Omental fat pad (tissue), 4 donors: ENCODE measurements around the gene ERCC2. TPM values are rescaled to one million over a fixed set of nuclear protein-coding genes. Genes with fewer than 3 reads are reported as not detected.
"Not testable (repeated sequence)": the region's sequence is repeated elsewhere in the genome, so short reads cannot be mapped to it uniquely, and the experiment has no call there.

Source experiments
- ATAC-seq: fragments of 150-250 bp; one replicate; pipeline ENCODE4 v1.9.1; 2016; ENCODE audit warnings: mild to moderate bottlenecking, moderate library complexity; ENCODE audit not compliant: low FRiP score
- DNase-seq: peaks from one replicate; pipeline ENCODE4 v3.0.0-alpha.2; 2019; ENCODE audit warnings: low spot score
- total RNA-seq, 4 donors: library from RNA; depleted of rRNA; stranded (reverse); fragments of >200 nt; gene quantifications; one replicate each; pipeline ENCODE4 v1.1.0, GENCODE V29; 2016
- TF ChIP-seq, protein P1 (sequence below), 3 donors: fragments of 450-650 bp; IDR thresholded peaks; one replicate each; pipeline ENCODE4 v1.5.1; 2016 to 2017; ENCODE audit warnings: antibody characterized with exemption in 3 of 3, mild to moderate bottlenecking in 3 of 3, moderate library complexity in 2 of 3

Gene ERCC2
- total RNA-seq, 4 donors from 2014 or later, result 7.1 to 11.2 (median 8.4) TPM

DNA sequence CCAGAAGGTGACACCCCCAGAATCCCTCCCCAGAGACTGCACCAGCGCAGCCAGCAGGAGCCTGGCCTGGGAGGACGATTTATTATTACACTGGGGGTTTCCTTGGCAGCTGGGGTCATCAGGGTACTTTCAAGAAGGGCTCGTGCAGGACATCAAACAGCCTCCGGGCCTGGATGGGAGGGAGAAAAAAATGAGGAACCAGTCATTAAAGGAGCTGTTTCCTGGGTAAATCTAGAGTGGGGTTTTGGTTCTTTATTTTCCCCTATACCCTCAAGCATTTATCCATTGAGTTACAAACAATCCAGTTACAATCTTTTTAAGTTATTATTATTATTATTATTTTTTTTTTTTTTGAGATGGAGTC is 39.2 kb upstream of the ERCC2 start:
- TF ChIP-seq, protein P1, sequence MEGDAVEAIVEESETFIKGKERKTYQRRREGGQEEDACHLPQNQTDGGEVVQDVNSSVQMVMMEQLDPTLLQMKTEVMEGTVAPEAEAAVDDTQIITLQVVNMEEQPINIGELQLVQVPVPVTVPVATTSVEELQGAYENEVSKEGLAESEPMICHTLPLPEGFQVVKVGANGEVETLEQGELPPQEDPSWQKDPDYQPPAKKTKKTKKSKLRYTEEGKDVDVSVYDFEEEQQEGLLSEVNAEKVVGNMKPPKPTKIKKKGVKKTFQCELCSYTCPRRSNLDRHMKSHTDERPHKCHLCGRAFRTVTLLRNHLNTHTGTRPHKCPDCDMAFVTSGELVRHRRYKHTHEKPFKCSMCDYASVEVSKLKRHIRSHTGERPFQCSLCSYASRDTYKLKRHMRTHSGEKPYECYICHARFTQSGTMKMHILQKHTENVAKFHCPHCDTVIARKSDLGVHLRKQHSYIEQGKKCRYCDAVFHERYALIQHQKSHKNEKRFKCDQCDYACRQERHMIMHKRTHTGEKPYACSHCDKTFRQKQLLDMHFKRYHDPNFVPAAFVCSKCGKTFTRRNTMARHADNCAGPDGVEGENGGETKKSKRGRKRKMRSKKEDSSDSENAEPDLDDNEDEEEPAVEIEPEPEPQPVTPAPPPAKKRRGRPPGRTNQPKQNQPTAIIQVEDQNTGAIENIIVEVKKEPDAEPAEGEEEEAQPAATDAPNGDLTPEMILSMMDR (IDR thresholded peaks at IDR 0.05), result no peak
- ATAC-seq, result no peak
- no peak for DNase-seq

DNA sequence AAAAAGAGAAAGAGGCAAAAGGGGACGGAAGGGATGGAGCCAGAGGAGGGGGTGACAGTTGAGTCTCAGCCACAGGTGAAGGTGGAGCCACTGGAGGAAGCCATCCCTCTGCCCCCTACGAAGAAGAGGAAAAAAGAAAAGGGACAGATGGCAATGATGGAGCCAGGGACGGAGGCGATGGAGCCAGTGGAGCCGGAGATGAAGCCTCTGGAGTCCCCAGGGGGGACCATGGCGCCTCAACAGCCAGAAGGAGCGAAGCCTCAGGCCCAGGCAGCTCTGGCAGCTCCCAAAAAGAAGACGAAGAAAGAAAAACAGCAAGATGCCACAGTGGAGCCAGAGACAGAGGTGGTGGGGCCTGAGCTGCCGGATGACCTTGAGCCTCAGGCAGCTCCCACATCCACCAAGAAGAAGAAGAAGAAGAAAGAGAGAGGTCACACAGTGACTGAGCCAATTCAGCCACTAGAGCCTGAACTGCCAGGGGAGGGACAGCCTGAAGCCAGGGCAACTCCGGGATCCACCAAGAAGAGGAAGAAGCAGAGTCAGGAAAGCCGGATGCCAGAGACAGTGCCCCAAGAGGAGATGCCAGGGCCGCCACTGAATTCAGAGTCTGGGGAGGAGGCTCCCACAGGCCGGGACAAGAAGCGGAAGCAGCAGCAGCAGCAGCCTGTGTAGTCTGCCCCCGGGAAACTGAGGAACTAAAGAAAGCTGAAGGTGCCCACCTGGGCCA is 38.6 kb upstream of the ERCC2 start:
- TF ChIP-seq, protein P1 (IDR thresholded peaks at IDR 0.05), result no peak
- ATAC-seq, result no peak
- no peak for DNase-seq

DNA sequence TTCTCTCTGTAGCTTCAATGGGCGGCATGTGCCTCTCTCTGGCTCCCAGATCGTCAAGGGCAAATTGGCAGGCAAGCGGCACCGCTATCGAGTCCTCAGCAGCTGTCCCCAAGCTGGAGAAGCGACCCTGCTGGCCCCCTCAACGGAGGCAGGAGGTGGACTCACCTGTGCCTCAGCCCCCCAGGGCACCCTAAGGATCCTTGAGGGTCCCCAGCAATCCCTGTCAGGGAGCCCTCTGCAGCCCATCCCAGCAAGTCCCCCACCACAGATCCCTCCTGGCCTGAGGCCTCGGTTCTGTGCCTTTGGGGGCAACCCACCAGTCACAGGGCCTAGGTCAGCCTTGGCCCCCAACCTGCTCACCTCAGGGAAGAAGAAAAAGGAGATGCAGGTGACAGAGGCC is 37.7 kb upstream of the ERCC2 start:
- ATAC-seq (no peak), DNase-seq (no peak)
- TF ChIP-seq, protein P1 (IDR thresholded peaks at IDR 0.05), result no peak

- ATAC-seq, DNase-seq: not testable (repeated sequence)
Observed at GRCh38 chr19:45407585-45407984, 37.2 kb upstream of the ERCC2 start.

GRCh38 chr19:45407091-45407375 is 36.7 kb upstream of the ERCC2 start:
- ATAC-seq (no peak), DNase-seq (no peak)
- TF ChIP-seq, protein P1 (IDR thresholded peaks at IDR 0.05), result no peak

DNA sequence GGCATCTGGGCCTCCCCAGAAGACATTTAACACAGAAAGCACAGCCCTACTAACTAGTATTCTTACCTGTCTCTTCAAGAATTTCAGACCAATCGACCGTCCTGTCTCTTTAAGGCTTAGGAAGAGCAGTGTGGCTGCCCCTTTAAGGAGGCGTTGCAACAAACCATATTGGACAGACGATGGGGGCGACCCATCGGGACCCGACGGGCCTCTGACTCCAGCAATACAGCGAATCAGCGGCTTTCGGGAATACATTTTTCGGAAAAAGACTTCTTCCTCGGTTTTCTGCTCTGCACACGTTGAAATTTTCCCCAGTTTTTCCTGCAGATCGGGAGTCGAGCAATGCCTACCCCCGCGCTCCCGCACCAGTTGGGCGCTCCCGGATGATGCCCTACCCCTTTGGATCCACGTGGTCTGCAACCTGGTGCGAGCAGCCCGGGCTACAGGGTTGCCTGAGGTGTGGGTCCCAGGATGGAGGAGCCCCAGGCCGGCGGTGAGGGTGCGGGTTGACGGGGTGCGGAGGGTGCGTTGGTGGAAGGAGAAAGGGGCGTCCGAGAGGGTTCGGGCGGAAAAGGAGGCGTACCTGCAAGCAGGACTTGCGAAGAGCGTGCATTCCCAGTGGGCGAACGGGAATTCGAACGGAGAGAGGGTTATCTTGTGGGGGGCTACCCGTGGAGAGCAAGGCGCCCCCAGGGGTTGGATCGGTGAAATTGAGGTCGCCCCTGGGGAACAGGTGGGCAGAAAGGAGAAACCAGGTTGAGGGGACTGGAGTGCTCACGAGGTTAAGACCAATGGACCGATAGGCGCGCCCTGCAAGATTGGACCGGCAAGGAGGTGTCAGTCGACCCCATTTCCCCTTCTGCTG is 36.1 kb upstream of the ERCC2 start, which contains the start of gene POLR1G:
TSS of gene POLR1G (plus strand) at position 419 of the 865 bp plus-strand sequence. CDS start at position 472, 53 bp downstream.
- ATAC-seq, result peak; percentile 59
- no peak for DNase-seq

More for the DNA sequence above, 36.1 kb upstream of the ERCC2 start, which contains the start of gene POLR1G:
- TF ChIP-seq, protein P1 (IDR thresholded peaks at IDR 0.05), result peak in 1 of 3 donors; percentile 30
